ENCODE results near the gene GSTP1.

GSTP1 gene

DNA sequence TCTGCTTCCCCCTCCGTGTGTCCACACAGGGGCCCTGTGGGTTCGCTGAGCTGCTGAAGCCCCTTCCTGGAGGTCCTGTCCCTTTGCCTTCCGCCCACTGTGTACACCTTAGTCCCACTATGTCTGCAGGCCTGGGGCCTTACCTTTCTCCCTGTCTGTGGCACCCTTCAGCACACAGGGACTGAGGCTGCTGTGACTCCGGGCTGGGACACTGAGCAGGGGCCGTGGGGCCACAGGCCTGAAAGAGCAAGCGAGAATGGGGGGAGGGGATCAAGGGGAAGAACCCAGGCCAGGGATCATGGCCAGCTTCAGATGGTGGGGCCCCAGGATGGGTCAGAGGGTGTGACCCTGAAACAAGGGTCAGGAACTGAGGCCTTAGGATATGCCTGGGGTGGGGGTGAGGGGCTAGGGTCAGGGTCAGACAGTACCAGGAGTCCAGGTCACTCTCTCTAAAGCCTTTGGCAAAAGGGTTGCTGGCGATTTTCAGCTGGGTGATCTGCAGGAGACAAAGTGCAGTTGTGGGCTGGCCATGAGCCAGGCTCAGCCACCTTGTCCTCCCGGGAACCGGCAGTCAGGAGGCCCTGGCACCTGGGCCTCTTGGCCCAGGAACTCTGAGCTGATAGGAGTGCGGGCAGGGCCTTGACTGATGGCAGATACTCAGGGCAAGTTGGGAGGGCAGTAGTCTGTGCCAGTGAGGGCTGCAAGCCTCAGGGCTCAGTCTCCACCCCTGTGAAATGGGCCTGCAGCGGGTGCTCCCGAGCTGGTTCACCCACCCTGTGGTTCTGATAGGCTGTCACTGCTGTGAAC is 48.8 kb downstream of the GSTP1 start:
- DNase-seq: no peak

DNA sequence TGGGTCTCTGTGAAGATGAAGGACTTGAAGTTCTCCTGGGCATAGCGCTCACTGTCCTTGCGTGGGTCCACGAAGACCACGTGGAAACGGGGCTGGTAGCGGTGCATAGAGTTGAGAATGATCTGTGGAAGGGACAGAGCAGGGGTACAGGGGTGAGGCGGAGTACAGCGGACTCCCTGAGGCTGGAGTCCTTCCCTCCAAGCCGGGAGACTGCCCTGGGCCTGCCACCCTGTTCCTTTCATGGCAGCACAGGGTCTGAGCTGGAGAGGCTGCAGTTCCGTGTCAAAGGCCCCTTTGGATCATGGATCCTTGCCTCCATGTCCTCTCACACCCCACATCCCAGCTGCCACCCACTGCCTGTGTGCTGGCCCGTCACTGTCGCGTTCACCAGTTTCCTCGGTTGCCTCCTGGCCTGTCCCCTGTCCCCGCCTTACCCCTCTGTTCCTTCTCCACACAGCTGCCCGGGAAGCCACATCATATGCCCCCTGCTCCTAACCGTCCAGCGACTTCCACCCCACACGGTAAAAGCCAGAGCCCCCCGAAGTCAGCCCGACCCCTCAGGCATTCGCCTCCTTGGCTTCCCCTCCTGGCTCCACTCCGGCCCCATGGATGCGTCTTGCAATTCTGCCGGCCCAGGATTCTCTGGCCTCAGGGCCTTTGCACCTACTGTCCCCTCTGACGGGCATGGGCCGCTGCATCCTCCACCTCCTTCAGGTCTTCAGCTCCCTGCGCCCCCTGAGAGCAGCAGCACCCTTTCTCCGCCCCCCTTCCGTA is 49.6 kb downstream of the GSTP1 start:
- DNase-seq: no peak

DNA sequence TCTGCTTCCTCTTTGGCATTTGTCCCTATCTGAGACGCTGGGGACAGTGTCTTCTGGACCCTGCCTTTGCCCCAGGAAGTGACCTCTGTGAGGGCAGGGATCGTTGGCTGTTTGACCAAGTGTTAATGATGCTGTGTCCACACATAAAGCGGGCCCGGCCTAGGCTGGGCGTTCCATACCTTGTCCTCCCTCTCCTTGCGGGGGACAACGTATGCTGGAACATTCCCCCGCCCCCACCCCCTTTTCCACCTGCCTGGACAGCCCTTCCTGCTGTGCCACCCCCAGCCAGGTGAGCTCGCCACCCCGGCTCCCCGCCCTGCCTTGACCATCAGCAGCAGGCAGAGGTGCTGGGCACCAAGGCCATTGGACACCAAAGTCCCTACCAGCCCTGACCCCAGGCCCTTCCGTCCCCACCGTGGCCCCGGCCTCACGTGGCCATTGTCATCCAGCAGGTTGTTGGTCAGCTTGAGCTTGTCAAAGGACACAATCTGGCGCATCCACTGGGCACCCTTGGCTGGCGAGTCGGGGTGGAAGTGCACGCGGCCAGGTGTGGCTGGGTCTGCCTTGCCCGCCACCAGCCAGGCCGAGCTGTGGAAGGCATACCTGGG is 50.2 kb downstream of the GSTP1 start:
- DNase-seq: no peak

DNA sequence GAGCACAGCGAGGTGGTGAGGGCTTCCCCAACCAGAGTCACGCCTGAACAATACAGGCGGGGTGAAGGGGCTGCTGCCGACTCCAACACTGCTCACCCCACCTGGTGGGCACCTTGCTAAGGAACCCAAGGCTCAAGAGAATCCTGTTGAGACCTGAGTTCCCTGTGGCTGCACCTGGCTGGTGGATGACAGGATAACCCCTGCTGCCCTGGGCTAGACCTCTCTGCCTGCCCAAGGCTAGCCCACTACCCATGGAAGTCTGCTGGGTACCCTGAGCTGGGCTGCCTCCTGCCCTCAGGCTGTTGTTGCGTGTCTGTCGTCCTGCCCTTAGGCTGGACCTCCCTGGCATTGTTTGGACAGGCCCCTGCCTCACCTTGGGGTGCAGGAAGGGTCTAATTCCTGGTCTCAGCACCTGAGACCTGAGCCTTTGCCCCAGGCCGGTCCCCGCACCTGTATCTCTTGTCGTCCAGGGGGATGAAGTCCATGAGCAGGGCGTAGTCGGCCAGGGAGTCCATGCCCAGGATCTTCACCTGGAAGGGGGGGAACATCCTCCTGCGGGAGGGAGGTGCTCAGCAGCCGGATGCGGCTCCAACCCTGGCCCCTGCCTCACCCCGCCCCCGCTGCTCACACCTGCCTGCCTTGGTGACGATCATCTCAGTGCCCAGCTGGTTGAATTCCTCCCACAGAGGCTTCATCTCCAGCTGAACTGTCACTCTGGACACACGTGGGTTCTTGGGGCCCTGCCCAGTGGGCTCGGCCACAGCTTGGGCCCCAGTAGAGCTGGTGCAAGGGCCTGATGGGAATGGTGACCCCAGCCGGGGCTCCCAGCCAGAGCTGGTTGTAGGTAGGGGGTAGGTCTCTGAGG is 51.0 kb downstream of the GSTP1 start:
- DNase-seq: no peak

DNA sequence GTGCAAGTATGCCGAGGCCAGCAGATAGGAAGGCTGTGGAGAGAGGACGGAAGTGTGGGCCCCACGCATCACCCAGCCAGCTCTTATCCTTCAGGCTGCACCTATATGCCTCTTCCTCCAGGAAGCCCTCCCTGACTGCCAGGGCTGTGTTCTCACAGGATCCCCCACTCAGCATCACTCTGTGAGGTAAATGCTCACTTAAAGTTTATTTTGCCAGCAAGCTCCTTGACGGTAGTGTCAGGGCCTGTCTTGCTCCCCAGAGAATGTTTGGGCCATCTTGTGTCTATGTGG is 51.6 kb downstream of the GSTP1 start:
- no peak for DNase-seq
